ENCODE results near the gene PRSS1. TPM values are rescaled to one million over a fixed set of nuclear protein-coding genes. Genes with fewer than 3 reads are reported as not detected.

Gene PRSS1
- total RNA-seq, 4 donors from 2014 or later: 1.0 TPM; not detected in 3

GRCh38 chr7:142718313-142718712 lies 31.0 kb upstream of the PRSS1 start:
- Histone ChIP-seq H3K9me3 (no peaks in the 10 kb centered on the region), H3K36me3 (no peaks in the 10 kb centered on the region), H3K27me3 (no peaks in the 10 kb centered on the region), H3K27ac (no peak overlapping the region), H3K4me1 (no peaks in the 10 kb centered on the region), H3K4me3 (no peak overlapping the region)
- TF ChIP-seq CTCF (IDR thresholded peaks at IDR 0.05) (no peak), POLR2A (IDR thresholded peaks at IDR 0.05) (no peak)
- no peak for DNase-seq
- intact Hi-C loops (cut with DNase I; ENCODE audit: low total_unique reads): no loop called here

GRCh38 chr7:142720172-142720773 lies 29.0 kb upstream of the PRSS1 start:
- intact Hi-C loops (cut with DNase I; ENCODE audit: low total_unique reads): no loop called here
- Histone ChIP-seq H3K36me3 (no peaks in the 10 kb centered on the region), H3K9me3 (no peaks in the 10 kb centered on the region), H3K27me3 (no peaks in the 10 kb centered on the region), H3K4me1 (no peaks in the 10 kb centered on the region), H3K27ac (no peak overlapping the region), H3K4me3 (no peak overlapping the region)
- DNase-seq: no peak
- TF ChIP-seq POLR2A (IDR thresholded peaks at IDR 0.05) (no peak), CTCF (IDR thresholded peaks at IDR 0.05) (no peak)

GRCh38 chr7:142720986-142721385 lies 28.3 kb upstream of the PRSS1 start:
- Histone ChIP-seq H3K4me3 (no peak overlapping the region), H3K36me3 (no peaks in the 10 kb centered on the region), H3K9me3 (no peaks in the 10 kb centered on the region), H3K27me3 (no peaks in the 10 kb centered on the region), H3K4me1 (no peaks in the 10 kb centered on the region), H3K27ac (no peak overlapping the region)
- intact Hi-C loops (cut with DNase I; ENCODE audit: low total_unique reads): no loop called here
- no peak for DNase-seq
- TF ChIP-seq POLR2A (IDR thresholded peaks at IDR 0.05) (no peak), CTCF (IDR thresholded peaks at IDR 0.05) (no peak)

GRCh38 chr7:142722248-142722794 lies 27.0 kb upstream of the PRSS1 start:
- Histone ChIP-seq H3K36me3 (no peaks in the 10 kb centered on the region), H3K4me1 (no peaks in the 10 kb centered on the region), H3K9me3 (no peaks in the 10 kb centered on the region), H3K27ac (no peak overlapping the region), H3K4me3 (no peak overlapping the region), H3K27me3 (no peaks in the 10 kb centered on the region)
- DNase-seq: no peak
- TF ChIP-seq CTCF (IDR thresholded peaks at IDR 0.05) (no peak), POLR2A (IDR thresholded peaks at IDR 0.05) (no peak)
- intact Hi-C loops (cut with DNase I; ENCODE audit: low total_unique reads): no loop called here

- TF ChIP-seq CTCF (IDR thresholded peaks at IDR 0.05): no peak
- no peak for TF ChIP-seq POLR2A (IDR thresholded peaks at IDR 0.05)
- intact Hi-C loops (cut with DNase I; ENCODE audit: low total_unique reads): no loop called here
- no peak overlapping the region for H3K27ac ChIP-seq
- no peaks in the 10 kb centered on the region for H3K36me3 ChIP-seq
- H3K9me3 ChIP-seq: no peaks in the 10 kb centered on the region
- H3K27me3 ChIP-seq: no peaks in the 10 kb centered on the region
- H3K4me1 ChIP-seq: no peaks in the 10 kb centered on the region
- H3K4me3 ChIP-seq: no peak overlapping the region
- DNase-seq: no peak
Observed at GRCh38 chr7:142733271-142733670, 16.0 kb upstream of the PRSS1 start.

Measured in uterus (tissue), 4 donors.